HEK293T (cell line): ENCODE data around the gene RRP8.

ENCODE experiments used
- BHLHE40 ChIP-seq: fragments of 450-650 bp; IDR thresholded peaks from 2 replicates; pipeline ENCODE4 v1.6.1; 2016; ENCODE audit warnings: mild to moderate bottlenecking, moderate library complexity, borderline replicate concordance
- ELF4 ChIP-seq: fragments of 450-650 bp; IDR thresholded peaks from 2 replicates; pipeline ENCODE4 v1.6.1; 2017; ENCODE audit warnings: antibody characterized with exemption
- FOXM1 ChIP-seq: fragments of 450-650 bp; IDR thresholded peaks from 2 replicates; pipeline ENCODE4 v1.6.1; 2017; ENCODE audit warnings: mild to moderate bottlenecking, borderline replicate concordance
- HDGF ChIP-seq: fragments of 450-650 bp; IDR thresholded peaks from 2 replicates; pipeline ENCODE4 v1.6.1; 2017; ENCODE audit warnings: antibody characterized with exemption, borderline replicate concordance
- L3MBTL2 ChIP-seq: fragments of 450-650 bp; conservative IDR thresholded peaks from 2 replicates; pipeline ENCODE4 v1.6.1; 2016; ENCODE audit warnings: mild to moderate bottlenecking
- SP1 ChIP-seq: fragments of 450-650 bp; IDR thresholded peaks from 2 replicates; pipeline ENCODE4 v1.6.1; 2017
- SUZ12 ChIP-seq: fragments of 450-650 bp; IDR thresholded peaks from 2 replicates; pipeline ENCODE4 v1.6.1; 2016; ENCODE audit warnings: mild to moderate bottlenecking

DNA sequence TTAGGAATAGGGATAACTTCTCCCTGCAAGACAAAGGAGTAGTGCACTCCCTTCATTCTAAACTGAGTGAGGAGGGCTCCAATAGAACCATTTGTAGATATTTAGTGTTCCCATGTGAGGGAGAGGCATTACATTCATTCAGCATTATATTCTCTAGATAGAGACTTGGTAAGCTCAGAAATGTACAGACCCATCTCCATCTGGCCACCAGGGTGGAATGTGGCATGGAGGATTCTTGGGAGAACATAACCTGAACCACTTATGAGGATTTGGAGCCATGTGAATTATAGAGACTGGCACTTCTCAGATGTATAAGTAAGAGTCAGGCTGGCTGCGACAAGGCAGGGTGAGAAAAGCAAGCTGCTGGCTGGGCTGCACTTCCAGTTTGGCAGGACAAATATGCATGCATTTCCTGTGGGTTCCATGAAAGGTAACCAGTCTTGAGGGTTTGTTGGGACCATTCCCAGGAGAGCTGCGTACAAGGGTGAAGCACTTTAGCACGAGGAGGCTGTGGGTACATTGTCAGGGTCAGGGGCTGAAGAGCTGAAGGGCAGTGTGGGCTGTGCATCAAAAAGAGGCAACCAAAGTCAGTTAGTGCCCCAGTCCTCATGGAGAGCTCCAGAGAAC lies 9.2 kb downstream of the RRP8 start:
- TF ChIP-seq SUZ12, result no peak
- no peak for TF ChIP-seq SP1
- no peak for TF ChIP-seq FOXM1
- TF ChIP-seq ELF4, result no peak
- no peak for TF ChIP-seq BHLHE40
- no peak for TF ChIP-seq L3MBTL2
- no peak for TF ChIP-seq HDGF
